Keratinocyte (primary cell): Measurements from ENCODE around the gene KRTAP2-2. TPM values are rescaled to one million over a fixed set of nuclear protein-coding genes. Genes with fewer than 3 reads are reported as not detected.

Experiments used
- DNase-seq: peaks from one replicate; pipeline ENCODE4 v3.0.0-alpha.2; 2011; ENCODE audit warnings: low read depth, missing footprints, low spot score
- FAIRE-seq: peaks from 2 replicates; lab custom pipeline; 2011; peaks lifted over from hg19 to GRCh38; lab: Jason Lieb, UNC
- H2AFZ ChIP-seq: 2 replicates; pipeline ENCODE4 v1.6.0; 2012; ENCODE audit warnings: low read length, control low read depth, inconsistent platforms; ENCODE audit not compliant: control insufficient read depth
- H3K27ac ChIP-seq: 2 replicates; pipeline ENCODE4 v1.5.1; 2011; ENCODE audit warnings: low read length; ENCODE audit not compliant: control insufficient read depth, insufficient read depth
- H3K27me3 ChIP-seq: 3 replicates; pipeline ENCODE4 v1.6.0; 2011; ENCODE audit warnings: low read length; ENCODE audit not compliant: control insufficient read depth, insufficient read depth; ENCODE audit errors: extremely low read depth
- H3K36me3 ChIP-seq, 2 experiments: 2 replicates in 1 of 2; 3 replicates in 1 of 2; pipeline ENCODE4 v1.5.1; 2011; ENCODE audit warnings: low read length in 2 of 2, mild to moderate bottlenecking in 1 of 2; ENCODE audit not compliant: control insufficient read depth in 2 of 2, insufficient read depth in 2 of 2; ENCODE audit errors: extremely low read depth in 1 of 2
- H3K4me1 ChIP-seq: 3 replicates; pipeline ENCODE4 v1.5.1; 2011; ENCODE audit warnings: low read length; ENCODE audit not compliant: control insufficient read depth, insufficient read depth; ENCODE audit errors: extremely low read depth
- H3K4me2 ChIP-seq: 3 replicates; pipeline ENCODE4 v1.6.0; 2011; ENCODE audit warnings: low read depth, low read length; ENCODE audit not compliant: control insufficient read depth, insufficient read depth; ENCODE audit errors: extremely low read depth
- H3K4me3 ChIP-seq, 3 experiments: fragments of 200-600 bp in 1 of 3; sonication (generic) in 1 of 3; 2 replicates in 2 of 3; 3 replicates in 1 of 3; pipeline ENCODE4 v1.5.1; 2011 to 2016; ENCODE audit warnings: low read length in 3 of 3, mild to moderate bottlenecking in 3 of 3, control low read depth in 2 of 3, inconsistent platforms in 1 of 3, low read depth in 1 of 3, mixed read lengths in 1 of 3, mixed run types in 1 of 3, moderate library complexity in 1 of 3; ENCODE audit not compliant: control insufficient read depth in 2 of 3, insufficient read depth in 2 of 3; ENCODE audit errors: extremely low read depth in 1 of 3
- H3K79me2 ChIP-seq: 2 replicates; pipeline ENCODE4 v1.6.0; 2012; ENCODE audit warnings: low read length; ENCODE audit not compliant: control insufficient read depth, insufficient read depth
- H3K9ac ChIP-seq: 3 replicates; pipeline ENCODE4 v1.6.0; 2011; ENCODE audit warnings: low read length; ENCODE audit not compliant: control insufficient read depth, insufficient read depth; ENCODE audit errors: extremely low read depth
- H3K9me1 ChIP-seq: 3 replicates; pipeline ENCODE4 v1.6.0; 2011; ENCODE audit warnings: low read length; ENCODE audit not compliant: control insufficient read depth, insufficient read depth; ENCODE audit errors: extremely low read depth
- H3K9me3 ChIP-seq: 2 replicates; pipeline ENCODE4 v1.5.1; 2012; ENCODE audit warnings: low read depth, low read length; ENCODE audit not compliant: control insufficient read depth
- H4K20me1 ChIP-seq: 3 replicates; pipeline ENCODE4 v1.6.0; 2011; ENCODE audit warnings: low read length; ENCODE audit not compliant: control insufficient read depth, insufficient read depth; ENCODE audit errors: extremely low read depth
- CTCF ChIP-seq, 3 experiments: IDR thresholded peaks in 1 of 3; conservative IDR thresholded peaks in 1 of 3; optimal IDR thresholded peaks in 1 of 3; 2 replicates in 2 of 3; 3 replicates in 1 of 3; pipeline versions ENCODE3 to v1.5.1; 2011; ENCODE audit warnings: low read length in 3 of 3, mild to moderate bottlenecking in 3 of 3, moderate library complexity in 2 of 3, control low read depth in 1 of 3, inconsistent platforms in 1 of 3; ENCODE audit not compliant: insufficient read depth in 2 of 3; ENCODE audit errors: extremely low read depth in 1 of 3
- EZH2 ChIP-seq: IDR thresholded peaks from one replicate; pipeline ENCODE4 v1.6.1; 2012; ENCODE audit warnings: inconsistent platforms, mild to moderate bottlenecking, low read length, moderate library complexity
- dilution Hi-C: fragments of 300-500 bp; cut with MboI; formaldehyde crosslinking; loops from one replicate; pipeline ENCODE4 v1.7.0; 2020; ENCODE audit warnings: low sequenced_read_pairs; ENCODE audit not compliant: extremely low pct_ligation_motif_present
- polyA plus RNA-seq, 5 experiments: library from polyadenylated mRNA; depleted of rRNA in 3 of 5; stranded (reverse) in 3 of 5; stranded (forward) in 1 of 5; unstranded in 1 of 5; fragments of >200 nt; gene quantifications; 1 replicate in 1 of 5; 2 replicates in 3 of 5; 3 replicates in 1 of 5; pipeline versions ENCODE4 v1.2.1 to v1.2.3, GENCODE V29; 2011 to 2012; ENCODE audit warnings: missing spikeins in 2 of 5, low read depth in 1 of 5, low replicate concordance in 1 of 5

The KRTAP2-2 gene
- polyA plus RNA-seq, 1 donor (not counting 4 experiments of a cell fraction or from before 2014, with no cell fraction given): not detected

DNA sequence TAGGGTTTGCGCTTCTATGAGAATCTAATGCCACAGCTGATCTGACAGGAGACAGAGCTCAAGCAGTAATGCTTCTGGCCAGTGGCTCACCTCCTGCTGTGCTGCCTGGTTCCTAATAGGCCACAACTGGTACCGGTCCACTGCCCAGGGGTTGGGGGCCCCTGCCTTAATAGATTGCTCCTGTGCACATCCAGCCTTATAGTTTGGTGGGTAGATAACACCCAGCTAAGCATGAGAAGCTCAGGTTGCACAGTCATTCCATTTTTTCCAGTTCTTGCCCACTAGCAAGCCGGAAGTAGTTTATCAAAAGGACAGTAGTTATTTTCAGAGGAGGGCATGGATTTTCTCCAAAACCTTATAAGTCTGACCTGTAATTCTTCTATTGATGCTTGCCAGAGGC is 35.6 kb downstream of the KRTAP2-2 start:
- Histone ChIP-seq H3K4me3 (no peak overlapping the region), H3K27ac (no peak overlapping the region), H3K4me2 (no peak overlapping the region), H3K4me1 (no peaks in the 10 kb centered on the region), H3K9me1 (no peaks in the 10 kb centered on the region), H3K79me2 (no peaks in the 10 kb centered on the region), H3K36me3 (no peaks in the 10 kb centered on the region), H2AFZ (no peak overlapping the region), H4K20me1 (no peaks in the 10 kb centered on the region), H3K27me3 (no peaks in the 10 kb centered on the region), H3K9me3 (no peaks in the 10 kb centered on the region), H3K9ac (no peak overlapping the region)
- dilution Hi-C loops: no loop called here
- FAIRE-seq (no peak), DNase-seq (no peak)
- TF ChIP-seq CTCF (optimal IDR thresholded peaks at IDR 0.05 in 1 of 3, IDR thresholded peaks at IDR 0.05 in 1 of 3, conservative IDR thresholded peaks at IDR 0.05 in 1 of 3; ENCODE audit: extremely low read depth in 1 of 3, insufficient read depth in 2 of 3, low read length in 3 of 3) (no peak), EZH2 (no peak)

- DNase-seq (no peak), FAIRE-seq (no peak)
- H3K4me3 ChIP-seq: no peak overlapping the region
- dilution Hi-C loops: no loop called here
- no peaks in the 10 kb centered on the region for H3K36me3 ChIP-seq
- H3K27ac ChIP-seq: no peak overlapping the region
- H3K9me3 ChIP-seq: no peaks in the 10 kb centered on the region
- no peaks in the 10 kb centered on the region for H3K79me2 ChIP-seq
- H3K9me1 ChIP-seq: no peaks in the 10 kb centered on the region
- no peaks in the 10 kb centered on the region for H3K4me1 ChIP-seq
- no peak overlapping the region for H3K4me2 ChIP-seq
- H4K20me1 ChIP-seq: no peaks in the 10 kb centered on the region
- H3K27me3 ChIP-seq: no peaks in the 10 kb centered on the region
- no peak for TF ChIP-seq CTCF (optimal IDR thresholded peaks at IDR 0.05 in 1 of 3, IDR thresholded peaks at IDR 0.05 in 1 of 3, conservative IDR thresholded peaks at IDR 0.05 in 1 of 3; ENCODE audit: extremely low read depth in 1 of 3, insufficient read depth in 2 of 3, low read length in 3 of 3)
- no peak for TF ChIP-seq EZH2
- no peak overlapping the region for H3K9ac ChIP-seq
- H2AFZ ChIP-seq: no peak overlapping the region
Measured at GRCh38 chr17:41018541-41018940, 36.5 kb downstream of the KRTAP2-2 start.
